ENCODE results near the gene DNAJC10. TPM values are rescaled to one million over a fixed set of nuclear protein-coding genes. Genes with fewer than 3 reads are reported as not detected.

DNAJC10 gene
- total and polyA plus RNA-seq, 10 of the 15 experiments (the other 5 are each of a cell fraction or from before 2014, with no cell fraction given) = 9.1 to 67.9 (median 38.2) TPM

- no peak for DNase-seq (ENCODE audit: low read depth, low spot score)
- no peaks in the 10 kb centered on the region for H3K27me3 ChIP-seq (replicated peaks in 1 of 2; ENCODE audit: control insufficient read depth in 2 of 2, insufficient read depth in 2 of 2, low read length in 1 of 2)
- intact Hi-C loops (cut with micrococcal nuclease; ENCODE audit: unreplicated experiment) (loop anchor here (2.0 to 10.0 kb wide), 2 partner anchors 219 to 333 kb away; no protein-coding TSS in a partner anchor), in situ Hi-C loops (cut with MboI) (loop anchor here (10.0 kb wide), 1 partner anchor 223 kb away; no protein-coding TSS in a partner anchor)
- no peak overlapping the region for H3K9ac ChIP-seq (ENCODE audit: control insufficient read depth, insufficient read depth, low read length)
- ChIA-PET POLR2A (no interaction called here), CTCF (interaction anchor here (1.5 kb wide), 1 partner anchor 218 kb away, joined by 13 read pairs; no protein-coding TSS in a partner anchor), RAD21 (ENCODE audit: unreplicated experiment) (interaction anchor here (1.5 kb wide), 1 partner anchor 218 kb away, joined by 9 read pairs; no protein-coding TSS in a partner anchor), SMC1A (ENCODE audit: uncharacterized antibody, unreplicated experiment) (interaction anchor here (0.7 kb wide), 1 partner anchor 33 kb away, joined by 3 read pairs; no protein-coding TSS in a partner anchor)
- no peaks in the 10 kb centered on the region for H3K4me1 ChIP-seq (ENCODE audit: control insufficient read depth, insufficient read depth, low read length)
- no peak for FAIRE-seq
- H4K20me1 ChIP-seq (ENCODE audit: control insufficient read depth, insufficient read depth) = no peaks in the 10 kb centered on the region
- H3K4me3 ChIP-seq = no peak overlapping the region
- no TSS peak for BruUV-seq (replicated peaks)
- H3K4me2 ChIP-seq (ENCODE audit: control insufficient read depth, insufficient read depth) = no peak overlapping the region
- H3K27ac ChIP-seq (ENCODE audit: control insufficient read depth, insufficient read depth) = no peak overlapping the region
- peaks cover 0 to 29% of the 10 kb centered on the region in 2 experiments for H3K36me3 ChIP-seq (ENCODE audit: control insufficient read depth in 2 of 2, insufficient read depth in 2 of 2, low read length in 1 of 2)
- WGBS (ENCODE audit: insufficient coverage, insufficient replicate concordance, low lambda C conversion rate, missing lambda C conversion rate) = 94% methylated on average over 3 of the region's 4 CpGs
- H3K79me2 ChIP-seq (ENCODE audit: control insufficient read depth, insufficient read depth, low read length) = no peaks in the 10 kb centered on the region
- ATAC-seq = no peak
- TF ChIP-seq TBL1XR1 (IDR thresholded peaks at IDR 0.05; ENCODE audit: low read depth, low read length) (no peak), TCF3 (IDR thresholded peaks at IDR 0.05; ENCODE audit: borderline replicate concordance, insufficient read depth, low read depth, low read length) (no peak), BCLAF1 (IDR thresholded peaks at IDR 0.05) (no peak)
- no peak overlapping the region for H2AFZ ChIP-seq (ENCODE audit: control insufficient read depth, low read depth, low read length)
- H3K9me3 ChIP-seq (replicated peaks; ENCODE audit: control insufficient read depth, insufficient read depth, low read length) = no peaks in the 10 kb centered on the region
These were observed 45.8 kb downstream of the DNAJC10 start for GRCh38 chr2:182761903-182762302.

Data from GM12878 (cell line).